ENCODE results near the gene MIGA1. TPM values are rescaled to one million over a fixed set of nuclear protein-coding genes. Genes with fewer than 3 reads are reported as not detected.

The MIGA1 gene
- total and polyA plus RNA-seq, 2 of the 13 experiments (the other 11 are each of a cell fraction or from before 2014, with no cell fraction given) = 3.8 to 6.6 TPM

- 0 out of 2 replicates have a peak, but pooled peaks have one; percentile 32 for TF ChIP-seq RERE (CRISPR knock-in tag; IDR thresholded peaks at IDR 0.05; ENCODE audit: low read depth)
- TF ChIP-seq RFX3 (CRISPR knock-in tag; IDR thresholded peaks at IDR 0.05) = no peak
- TF ChIP-seq ZNF644 (CRISPR knock-in tag; IDR thresholded peaks at IDR 0.05; ENCODE audit: low read depth) = peak; percentile 72
- no peak for TF ChIP-seq ZMAT3 (CRISPR knock-in tag; conservative IDR thresholded peaks at IDR 0.05)
- TF ChIP-seq ZNF570 (CRISPR knock-in tag; IDR thresholded peaks at IDR 0.05; ENCODE audit: borderline replicate concordance) = 0 out of 2 replicates have a peak, but pooled peaks have one; percentile 37
- peak; percentile 12; the same call in 1 of the 2 replicates for TF ChIP-seq DRAP1 (CRISPR knock-in tag; IDR thresholded peaks at IDR 0.05)
- peak; percentile 47; the same call in 1 of the 2 replicates for TF ChIP-seq ZBTB42 (CRISPR knock-in tag; IDR thresholded peaks at IDR 0.05)
- TF ChIP-seq SNAI1 (CRISPR knock-in tag; IDR thresholded peaks at IDR 0.05; ENCODE audit: borderline replicate concordance) = no peak
- peak; percentile 75 for TF ChIP-seq PHF8 (CRISPR knock-in tag; IDR thresholded peaks at IDR 0.05)
- no peak; the same call in 1 of the 2 replicates for TF ChIP-seq NFKB2 (CRISPR knock-in tag; IDR thresholded peaks at IDR 0.05; ENCODE audit: borderline replicate concordance)
- TF ChIP-seq ZNF432 (CRISPR knock-in tag; IDR thresholded peaks at IDR 0.05; ENCODE audit: borderline replicate concordance) = no peak
- TF ChIP-seq FOXP1 (IDR thresholded peaks at IDR 0.05) = no peak
- TF ChIP-seq FOXP1 (CRISPR knock-in tag; IDR thresholded peaks at IDR 0.05) = no peak
- TF ChIP-seq SRSF1 (optimal IDR thresholded peaks at IDR 0.05; ENCODE audit: low read depth, low read length) = peak; percentile 77
- peak; percentile 84 for TF ChIP-seq UBTF (CRISPR knock-in tag; IDR thresholded peaks at IDR 0.05)
- TF ChIP-seq NRL (CRISPR knock-in tag; IDR thresholded peaks at IDR 0.05; ENCODE audit: borderline replicate concordance) = peak; percentile 59; the same call in 1 of the 2 replicates
- TF ChIP-seq PHF5A (CRISPR knock-in tag; IDR thresholded peaks at IDR 0.05; ENCODE audit: low read depth, unreplicated experiment) = no peak
- no peak for TF ChIP-seq ZNF441 (CRISPR knock-in tag; IDR thresholded peaks at IDR 0.05; ENCODE audit: borderline replicate concordance)
- TF ChIP-seq AHR (CRISPR knock-in tag; IDR thresholded peaks at IDR 0.05) = peak; percentile 49; the same call in 1 of the 2 replicates
- no peak for TF ChIP-seq SUZ12 (IDR thresholded peaks at IDR 0.05; ENCODE audit: low read depth, low read length)
- TF ChIP-seq ZNF543 (CRISPR knock-in tag; IDR thresholded peaks at IDR 0.05) = 0 out of 2 replicates have a peak, but pooled peaks have one; percentile 39
- no peak for TF ChIP-seq ZNF484 (CRISPR knock-in tag; IDR thresholded peaks at IDR 0.05; ENCODE audit: borderline replicate concordance, low read depth)
- peak; percentile 55 for TF ChIP-seq ASH2L (IDR thresholded peaks at IDR 0.05; ENCODE audit: insufficient read length, low read depth, low read length)
Measured at GRCh38 chr1:77888081-77888780, 108.8 kb downstream of the MIGA1 start, which contains the start of gene NEXN (continued).

Data from HepG2 (cell line).